Measurements from ENCODE around the gene ZNF839.

ZNF839 gene

GRCh38 chr14:102371361-102371760, 51.8 kb downstream of the ZNF839 start:
- in situ Hi-C loops (cut with MboI; ENCODE audit: low sequenced_read_pairs), result no loop called here

- in situ Hi-C loops (cut with MboI; ENCODE audit: low sequenced_read_pairs), result no loop called here
Observed at GRCh38 chr14:102373110-102373509, 53.6 kb downstream of the ZNF839 start.

- in situ Hi-C loops (cut with MboI; ENCODE audit: low sequenced_read_pairs), result no loop called here
Observed at GRCh38 chr14:102374264-102374663, 54.7 kb downstream of the ZNF839 start.

GRCh38 chr14:102375119-102375518, 55.6 kb downstream of the ZNF839 start:
- in situ Hi-C loops (cut with MboI; ENCODE audit: low sequenced_read_pairs), result no loop called here

GRCh38 chr14:102377696-102378095, 58.1 kb downstream of the ZNF839 start:
- in situ Hi-C loops (cut with MboI; ENCODE audit: low sequenced_read_pairs), result no loop called here

GRCh38 chr14:102378830-102379229, 59.3 kb downstream of the ZNF839 start:
- in situ Hi-C loops (cut with MboI; ENCODE audit: low sequenced_read_pairs), result no loop called here

GRCh38 chr14:102387086-102387485, 67.5 kb downstream of the ZNF839 start:
- in situ Hi-C loops (cut with MboI; ENCODE audit: low sequenced_read_pairs), result no loop called here

GRCh38 chr14:102389246-102389645, 69.7 kb downstream of the ZNF839 start:
- in situ Hi-C loops (cut with MboI; ENCODE audit: low sequenced_read_pairs), result no loop called here

GRCh38 chr14:102390064-102390855, 70.7 kb downstream of the ZNF839 start:
- in situ Hi-C loops (cut with MboI; ENCODE audit: low sequenced_read_pairs), result no loop called here

Measured in HL-60/S4 treated with phorbol 12-myristate 13-acetate at 8.2 ng/mL for 4 days and 3 days (cell line).